ENCODE results near the gene HCN2. TPM values are rescaled to one million over a fixed set of nuclear protein-coding genes. Genes with fewer than 3 reads are reported as not detected.
A peak's percentile ranks its signal among the peaks of the same experiment; 100 is the strongest.

Gene HCN2
- total and polyA plus RNA-seq, 8 donors = 0.12 to 0.82 (median 0.21) TPM

- WGBS, 2 donors = 72 to 81% methylated on average over 28 to 30 of the region's 30 CpGs
- ATAC-seq = no peak
- no peak overlapping the region for H3K4me3 ChIP-seq
- H3K27me3 ChIP-seq = no peaks in the 10 kb centered on the region
- H3K36me3 ChIP-seq = no peaks in the 10 kb centered on the region
- H3K27ac ChIP-seq = no peak overlapping the region
- TF ChIP-seq CTCF (IDR thresholded peaks at IDR 0.05) = no peak
- H3K9me3 ChIP-seq = no peaks in the 10 kb centered on the region
- intact Hi-C loops (cut with DNase I) = no loop called here
- FAIRE-seq = no peak
- H3K4me1 ChIP-seq = no peaks in the 10 kb centered on the region
- DNase-seq = no peak
These were observed 17.8 kb downstream of the HCN2 start for GRCh38 chr19:607301-608154.

GRCh38 chr19:608155-609003 is 18.7 kb downstream of the HCN2 start:
- intact Hi-C loops (cut with DNase I) = no loop called here
- Histone ChIP-seq H3K27me3 (no peaks in the 10 kb centered on the region), H3K36me3 (no peaks in the 10 kb centered on the region), H3K4me1 (no peaks in the 10 kb centered on the region), H3K9me3 (no peaks in the 10 kb centered on the region), H3K27ac (no peak overlapping the region), H3K4me3 (no peak overlapping the region)
- ATAC-seq = no peak
- 69 to 71% methylated on average over 28 to 30 of the region's 30 CpGs for WGBS, 2 donors
- no peak for TF ChIP-seq CTCF (IDR thresholded peaks at IDR 0.05)
- peak in 2 of 6 donors; percentile 20 to 72 for DNase-seq
- FAIRE-seq = no peak

GRCh38 chr19:609004-609346 is 19.3 kb downstream of the HCN2 start:
- Histone ChIP-seq H3K4me3 (no peak overlapping the region), H3K27ac (no peak overlapping the region), H3K36me3 (no peaks in the 10 kb centered on the region), H3K27me3 (no peaks in the 10 kb centered on the region), H3K9me3 (no peaks in the 10 kb centered on the region), H3K4me1 (no peaks in the 10 kb centered on the region)
- 45 to 56% methylated on average over 19 to 22 of the region's 22 CpGs for WGBS, 2 donors
- ATAC-seq (peak in 3 of 4 donors; percentile 27 to 49 (median 36)), FAIRE-seq (no peak), DNase-seq (peak in 2 of 6 donors; percentile 42 to 66)
- intact Hi-C loops (cut with DNase I) = no loop called here
- no peak for TF ChIP-seq CTCF (IDR thresholded peaks at IDR 0.05)

GRCh38 chr19:610071-610800 is 20.6 kb downstream of the HCN2 start:
- no peak for DNase-seq
- no peak for TF ChIP-seq CTCF (IDR thresholded peaks at IDR 0.05)
- Histone ChIP-seq H3K36me3 (no peaks in the 10 kb centered on the region), H3K9me3 (no peaks in the 10 kb centered on the region), H3K4me1 (no peaks in the 10 kb centered on the region), H3K27me3 (no peaks in the 10 kb centered on the region), H3K27ac (peak overlapping the region in 1 of 4 donors; percentile 1), H3K4me3 (peak overlapping the region in 1 of 4 donors; percentile 3)
- FAIRE-seq = no peak
- WGBS, 2 donors = 63 to 65% methylated on average over 37 to 38 of the region's 38 CpGs
- intact Hi-C loops (cut with DNase I) = no loop called here
- peak in 3 of 4 donors; percentile 8 to 24 (median 12) for ATAC-seq

Measured in pancreas (tissue), 10 donors.